Tibial nerve (tissue), 4 donors: ENCODE measurements around the gene UGT1A7.

ENCODE experiments used
- EP300 ChIP-seq, 2 donors: sonication (generic); formaldehyde crosslinking; IDR thresholded peaks; one replicate each; pipeline ENCODE4 v1.6.1; 2017; ENCODE audit warnings: antibody characterized with exemption in 2 of 2, mild to moderate bottlenecking in 1 of 2
- TF ChIP-seq, protein P1 (sequence below), 5 experiments: fragments of 200-600 bp in 3 of 5; fragments of 450-650 bp in 2 of 5; sonication (generic) in 3 of 5; IDR thresholded peaks; one replicate each; pipeline ENCODE4 v1.5.1; 2016 to 2019; ENCODE audit warnings: antibody characterized with exemption in 5 of 5, mild to moderate bottlenecking in 3 of 5, moderate library complexity in 2 of 5

DNA sequence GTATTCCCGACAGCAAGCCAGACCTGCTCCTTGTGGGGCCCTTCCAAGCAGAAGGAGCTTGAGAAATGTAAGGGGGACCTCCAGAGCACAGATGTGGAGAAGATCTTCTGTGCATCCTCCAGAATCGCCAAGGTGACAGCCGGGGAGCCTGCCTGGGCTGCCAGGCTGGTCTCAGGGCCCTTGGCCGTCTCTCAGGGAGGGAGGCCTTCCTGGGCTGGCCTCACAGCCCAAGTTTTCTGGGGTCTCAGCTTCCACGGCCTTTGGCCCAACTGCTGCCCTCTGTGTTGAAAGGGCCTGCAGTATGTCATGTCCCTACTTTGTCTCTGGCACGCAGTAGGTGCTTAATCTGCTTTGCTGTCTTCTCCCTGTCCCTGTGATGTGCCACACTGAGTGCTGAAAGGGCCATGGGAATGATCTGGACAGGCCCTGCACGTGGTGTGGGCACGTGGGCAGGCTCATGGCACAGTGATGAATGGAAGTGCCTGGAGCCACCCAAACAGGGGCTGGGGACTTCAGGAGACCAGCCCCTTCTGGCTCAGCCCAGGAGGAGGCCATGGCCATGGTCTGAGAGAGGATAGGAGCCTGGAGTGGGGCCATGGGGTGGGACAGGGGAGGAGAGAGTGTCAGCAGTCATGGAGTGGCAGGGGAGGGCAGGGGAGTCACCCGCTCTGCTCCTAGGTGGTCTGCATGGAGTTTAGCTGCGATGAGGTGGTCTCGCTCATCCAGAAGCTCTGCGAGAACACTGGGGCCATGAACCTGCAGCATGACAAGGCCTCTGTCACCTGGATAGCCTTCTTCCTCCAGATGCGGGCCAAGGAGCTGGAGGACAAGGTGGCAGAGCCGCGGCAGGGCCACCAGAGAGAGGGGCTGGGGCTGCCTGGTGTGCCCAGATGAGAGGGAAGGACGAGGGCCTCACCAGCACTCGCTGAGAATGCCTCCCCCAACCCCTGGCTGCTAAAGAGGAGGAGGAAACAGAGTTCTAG, 137.2 kb downstream of the UGT1A7 start:
- no peak for TF ChIP-seq EP300 (IDR thresholded peaks at IDR 0.05)
- TF ChIP-seq, protein P1, sequence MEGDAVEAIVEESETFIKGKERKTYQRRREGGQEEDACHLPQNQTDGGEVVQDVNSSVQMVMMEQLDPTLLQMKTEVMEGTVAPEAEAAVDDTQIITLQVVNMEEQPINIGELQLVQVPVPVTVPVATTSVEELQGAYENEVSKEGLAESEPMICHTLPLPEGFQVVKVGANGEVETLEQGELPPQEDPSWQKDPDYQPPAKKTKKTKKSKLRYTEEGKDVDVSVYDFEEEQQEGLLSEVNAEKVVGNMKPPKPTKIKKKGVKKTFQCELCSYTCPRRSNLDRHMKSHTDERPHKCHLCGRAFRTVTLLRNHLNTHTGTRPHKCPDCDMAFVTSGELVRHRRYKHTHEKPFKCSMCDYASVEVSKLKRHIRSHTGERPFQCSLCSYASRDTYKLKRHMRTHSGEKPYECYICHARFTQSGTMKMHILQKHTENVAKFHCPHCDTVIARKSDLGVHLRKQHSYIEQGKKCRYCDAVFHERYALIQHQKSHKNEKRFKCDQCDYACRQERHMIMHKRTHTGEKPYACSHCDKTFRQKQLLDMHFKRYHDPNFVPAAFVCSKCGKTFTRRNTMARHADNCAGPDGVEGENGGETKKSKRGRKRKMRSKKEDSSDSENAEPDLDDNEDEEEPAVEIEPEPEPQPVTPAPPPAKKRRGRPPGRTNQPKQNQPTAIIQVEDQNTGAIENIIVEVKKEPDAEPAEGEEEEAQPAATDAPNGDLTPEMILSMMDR (IDR thresholded peaks at IDR 0.05) = no peak
